Gastrocnemius medialis (tissue), 4 donors: ENCODE results near the gene IKBKE.

Experiments used
- POLR2A ChIP-seq, 2 donors: fragments of 450-650 bp; IDR thresholded peaks; one replicate each; pipeline ENCODE4 v1.6.1; 2017; ENCODE audit warnings: antibody characterized with exemption in 2 of 2, mild to moderate bottlenecking in 2 of 2, moderate library complexity in 2 of 2
- TF ChIP-seq, protein P1 (sequence below), 5 experiments: fragments of 450-650 bp in 3 of 5; fragments of 200-600 bp in 2 of 5; sonication (generic) in 2 of 5; IDR thresholded peaks in 4 of 5; conservative IDR thresholded peaks in 1 of 5; 1 replicate in 4 of 5; 2 replicates in 1 of 5; pipeline ENCODE4 v1.5.1; 2016 to 2019; ENCODE audit warnings: antibody characterized with exemption in 5 of 5, mild to moderate bottlenecking in 3 of 5, moderate library complexity in 3 of 5

DNA sequence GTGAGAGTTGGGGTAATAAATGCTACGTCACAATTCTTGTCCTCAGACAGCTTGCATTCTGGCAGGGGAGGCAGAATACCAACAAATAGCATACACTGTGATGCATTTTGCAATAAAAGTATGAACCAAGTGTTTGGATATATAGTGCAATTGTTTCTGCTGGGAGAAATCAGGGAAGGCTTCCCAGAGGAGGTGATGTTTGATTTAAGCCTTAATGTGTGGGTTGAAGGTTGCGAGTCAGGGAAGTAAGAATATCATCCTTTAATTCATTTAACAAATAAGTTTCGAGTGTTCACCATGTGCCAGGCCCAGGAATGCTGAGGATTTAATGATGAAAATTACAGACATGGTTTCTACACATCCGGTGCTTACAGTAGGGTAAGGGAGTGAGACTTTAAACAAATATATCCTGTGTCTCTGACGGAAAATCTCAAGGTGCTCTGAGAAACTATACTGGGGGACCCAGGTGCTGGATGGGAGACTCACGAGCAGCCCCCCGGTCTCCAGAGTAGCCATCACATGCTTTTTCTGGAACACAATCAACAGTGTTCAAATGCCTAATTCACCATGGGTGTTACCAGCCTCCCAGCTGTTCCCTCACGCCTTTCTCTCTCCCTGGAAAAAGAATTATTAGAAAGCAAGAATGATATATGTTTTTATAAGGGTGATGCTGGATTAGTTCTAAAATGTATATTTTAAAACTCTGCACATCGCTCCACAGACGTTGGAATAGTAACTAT, 68.8 kb downstream of the IKBKE start:
- no peak for TF ChIP-seq POLR2A (IDR thresholded peaks at IDR 0.05)
- TF ChIP-seq, protein P1, sequence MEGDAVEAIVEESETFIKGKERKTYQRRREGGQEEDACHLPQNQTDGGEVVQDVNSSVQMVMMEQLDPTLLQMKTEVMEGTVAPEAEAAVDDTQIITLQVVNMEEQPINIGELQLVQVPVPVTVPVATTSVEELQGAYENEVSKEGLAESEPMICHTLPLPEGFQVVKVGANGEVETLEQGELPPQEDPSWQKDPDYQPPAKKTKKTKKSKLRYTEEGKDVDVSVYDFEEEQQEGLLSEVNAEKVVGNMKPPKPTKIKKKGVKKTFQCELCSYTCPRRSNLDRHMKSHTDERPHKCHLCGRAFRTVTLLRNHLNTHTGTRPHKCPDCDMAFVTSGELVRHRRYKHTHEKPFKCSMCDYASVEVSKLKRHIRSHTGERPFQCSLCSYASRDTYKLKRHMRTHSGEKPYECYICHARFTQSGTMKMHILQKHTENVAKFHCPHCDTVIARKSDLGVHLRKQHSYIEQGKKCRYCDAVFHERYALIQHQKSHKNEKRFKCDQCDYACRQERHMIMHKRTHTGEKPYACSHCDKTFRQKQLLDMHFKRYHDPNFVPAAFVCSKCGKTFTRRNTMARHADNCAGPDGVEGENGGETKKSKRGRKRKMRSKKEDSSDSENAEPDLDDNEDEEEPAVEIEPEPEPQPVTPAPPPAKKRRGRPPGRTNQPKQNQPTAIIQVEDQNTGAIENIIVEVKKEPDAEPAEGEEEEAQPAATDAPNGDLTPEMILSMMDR (IDR thresholded peaks at IDR 0.05 in 4 of 5, conservative IDR thresholded peaks at IDR 0.05 in 1 of 5) = no peak
